ENCODE data around the gene WEE1.
"Not testable (repeated sequence)": the region's sequence is repeated elsewhere in the genome, so short reads cannot be mapped to it uniquely, and the experiment has no call there.

DNA sequence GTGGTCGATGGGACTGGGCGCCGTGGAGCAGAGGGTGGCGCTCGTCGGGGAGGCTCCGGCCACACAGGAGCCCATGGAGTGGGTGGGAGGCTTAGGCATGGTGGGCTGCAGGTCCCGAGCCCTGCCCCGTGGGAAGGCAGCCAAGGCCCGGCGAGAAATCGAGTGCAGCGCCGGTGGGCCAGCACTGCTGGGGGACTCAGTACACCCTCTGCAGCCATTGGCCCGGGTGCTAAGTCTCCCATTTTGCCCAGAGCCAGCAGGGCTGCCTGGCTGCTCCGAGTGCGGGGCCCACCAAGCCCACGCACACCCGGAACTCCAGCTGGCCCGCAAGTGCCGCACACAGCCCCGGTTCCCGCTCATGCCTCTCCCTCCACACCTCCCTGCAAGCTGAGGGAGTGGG lies 49.6 kb downstream of the WEE1 start:
- TF ChIP-seq, protein P1, sequence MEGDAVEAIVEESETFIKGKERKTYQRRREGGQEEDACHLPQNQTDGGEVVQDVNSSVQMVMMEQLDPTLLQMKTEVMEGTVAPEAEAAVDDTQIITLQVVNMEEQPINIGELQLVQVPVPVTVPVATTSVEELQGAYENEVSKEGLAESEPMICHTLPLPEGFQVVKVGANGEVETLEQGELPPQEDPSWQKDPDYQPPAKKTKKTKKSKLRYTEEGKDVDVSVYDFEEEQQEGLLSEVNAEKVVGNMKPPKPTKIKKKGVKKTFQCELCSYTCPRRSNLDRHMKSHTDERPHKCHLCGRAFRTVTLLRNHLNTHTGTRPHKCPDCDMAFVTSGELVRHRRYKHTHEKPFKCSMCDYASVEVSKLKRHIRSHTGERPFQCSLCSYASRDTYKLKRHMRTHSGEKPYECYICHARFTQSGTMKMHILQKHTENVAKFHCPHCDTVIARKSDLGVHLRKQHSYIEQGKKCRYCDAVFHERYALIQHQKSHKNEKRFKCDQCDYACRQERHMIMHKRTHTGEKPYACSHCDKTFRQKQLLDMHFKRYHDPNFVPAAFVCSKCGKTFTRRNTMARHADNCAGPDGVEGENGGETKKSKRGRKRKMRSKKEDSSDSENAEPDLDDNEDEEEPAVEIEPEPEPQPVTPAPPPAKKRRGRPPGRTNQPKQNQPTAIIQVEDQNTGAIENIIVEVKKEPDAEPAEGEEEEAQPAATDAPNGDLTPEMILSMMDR (IDR thresholded peaks at IDR 0.05) = not testable (repeated sequence)
- TF ChIP-seq EP300, POLR2A (IDR thresholded peaks at IDR 0.05): not testable (repeated sequence)
